Measurements from ENCODE around the gene RNF112. TPM values are rescaled to one million over a fixed set of nuclear protein-coding genes. Genes with fewer than 3 reads are reported as not detected.

The RNF112 gene
- total RNA-seq, 1 experiment from 2014 or later: 0.18 TPM

DNA sequence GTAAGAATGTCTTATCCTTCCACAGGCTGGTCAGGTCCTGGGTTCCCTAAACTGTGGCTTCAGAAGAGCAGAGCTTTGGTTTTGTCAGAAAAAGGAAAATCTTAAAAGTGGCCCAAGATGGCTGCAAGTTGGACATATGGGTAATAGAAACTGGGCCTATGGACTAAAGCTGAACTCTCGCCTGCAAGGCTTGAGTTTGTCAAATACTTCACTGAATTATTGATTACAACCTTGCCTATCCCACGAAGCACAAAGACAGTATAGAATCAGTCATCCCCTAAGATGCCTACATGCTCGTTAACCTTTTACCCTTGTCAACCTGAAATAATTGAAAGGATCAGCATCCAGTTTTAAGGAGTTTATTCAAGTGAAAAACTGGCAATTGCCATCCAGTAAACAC, 20.7 kb downstream of the RNF112 start:
- Histone ChIP-seq H4K20me1 (ENCODE audit: low read length) (no peaks in the 10 kb centered on the region), H3K9me3 (ENCODE audit: low read length) (no peaks in the 10 kb centered on the region), H3K4me1 (ENCODE audit: insufficient read depth, low read length) (no peaks in the 10 kb centered on the region), H3K27me3 (ENCODE audit: low read length) (no peaks in the 10 kb centered on the region), H3K9me2 (replicated peaks; ENCODE audit: low read length) (no peaks in the 10 kb centered on the region), H3F3A (ENCODE audit: low read length, unreplicated experiment) (no peaks in the 10 kb centered on the region), H3K79me2 (ENCODE audit: low read length) (no peaks in the 10 kb centered on the region), H2AFZ (ENCODE audit: low read length) (no peak overlapping the region), H3K9ac (ENCODE audit: low read length) (no peak overlapping the region), H3K27ac (ENCODE audit: low read length) (no peak overlapping the region), H3K4me3 (ENCODE audit: low read length) (no peak overlapping the region), H3K4me2 (ENCODE audit: low read length) (no peak overlapping the region), H3K36me3 (ENCODE audit: low read depth, low read length) (no peaks in the 10 kb centered on the region)
- BruUV-seq (replicated peaks): no TSS peak
- DNase-seq (no peak), ATAC-seq (no peak)
- ChIA-PET POLR2A (ENCODE audit: unreplicated experiment) (interaction anchor here (0.5 kb wide), 1 partner anchor 26 kb away, joined by 3 read pairs; no protein-coding TSS in a partner anchor), CTCF (no interaction called here)
- intact Hi-C loops (cut with micrococcal nuclease): no loop called here
- TF ChIP-seq EZH2 (IDR thresholded peaks at IDR 0.05; ENCODE audit: low read length, unreplicated experiment): no peak
- TF ChIP-seq, protein P1, sequence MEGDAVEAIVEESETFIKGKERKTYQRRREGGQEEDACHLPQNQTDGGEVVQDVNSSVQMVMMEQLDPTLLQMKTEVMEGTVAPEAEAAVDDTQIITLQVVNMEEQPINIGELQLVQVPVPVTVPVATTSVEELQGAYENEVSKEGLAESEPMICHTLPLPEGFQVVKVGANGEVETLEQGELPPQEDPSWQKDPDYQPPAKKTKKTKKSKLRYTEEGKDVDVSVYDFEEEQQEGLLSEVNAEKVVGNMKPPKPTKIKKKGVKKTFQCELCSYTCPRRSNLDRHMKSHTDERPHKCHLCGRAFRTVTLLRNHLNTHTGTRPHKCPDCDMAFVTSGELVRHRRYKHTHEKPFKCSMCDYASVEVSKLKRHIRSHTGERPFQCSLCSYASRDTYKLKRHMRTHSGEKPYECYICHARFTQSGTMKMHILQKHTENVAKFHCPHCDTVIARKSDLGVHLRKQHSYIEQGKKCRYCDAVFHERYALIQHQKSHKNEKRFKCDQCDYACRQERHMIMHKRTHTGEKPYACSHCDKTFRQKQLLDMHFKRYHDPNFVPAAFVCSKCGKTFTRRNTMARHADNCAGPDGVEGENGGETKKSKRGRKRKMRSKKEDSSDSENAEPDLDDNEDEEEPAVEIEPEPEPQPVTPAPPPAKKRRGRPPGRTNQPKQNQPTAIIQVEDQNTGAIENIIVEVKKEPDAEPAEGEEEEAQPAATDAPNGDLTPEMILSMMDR (conservative IDR thresholded peaks at IDR 0.05; ENCODE audit: low read depth, low read length): no peak
- no peak for TF ChIP-seq EZH2phosphoT487 (IDR thresholded peaks at IDR 0.05; ENCODE audit: borderline replicate concordance, low read length)

DNA sequence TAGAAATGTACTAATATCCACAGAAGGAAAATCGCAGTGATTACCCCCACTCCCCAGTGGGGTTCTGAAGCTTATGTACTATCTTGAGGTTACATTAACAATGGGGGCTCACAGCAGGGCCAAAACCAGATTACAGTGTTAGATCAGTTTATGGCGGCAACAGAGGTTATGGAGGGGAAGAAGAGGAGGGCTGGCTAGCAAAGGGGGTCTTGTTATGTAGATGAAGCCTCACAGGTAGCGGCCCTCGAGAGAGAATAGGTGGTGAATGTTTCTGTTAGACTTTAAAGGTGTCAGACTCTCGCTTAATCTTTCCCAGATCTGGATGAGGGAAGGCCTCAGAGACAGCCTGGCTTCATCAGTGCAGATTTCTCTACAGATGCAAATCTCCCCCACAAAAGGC, 22.2 kb downstream of the RNF112 start:
- ATAC-seq (no peak), DNase-seq (no peak)
- H3K79me2 ChIP-seq (ENCODE audit: low read length): no peaks in the 10 kb centered on the region

DNA sequence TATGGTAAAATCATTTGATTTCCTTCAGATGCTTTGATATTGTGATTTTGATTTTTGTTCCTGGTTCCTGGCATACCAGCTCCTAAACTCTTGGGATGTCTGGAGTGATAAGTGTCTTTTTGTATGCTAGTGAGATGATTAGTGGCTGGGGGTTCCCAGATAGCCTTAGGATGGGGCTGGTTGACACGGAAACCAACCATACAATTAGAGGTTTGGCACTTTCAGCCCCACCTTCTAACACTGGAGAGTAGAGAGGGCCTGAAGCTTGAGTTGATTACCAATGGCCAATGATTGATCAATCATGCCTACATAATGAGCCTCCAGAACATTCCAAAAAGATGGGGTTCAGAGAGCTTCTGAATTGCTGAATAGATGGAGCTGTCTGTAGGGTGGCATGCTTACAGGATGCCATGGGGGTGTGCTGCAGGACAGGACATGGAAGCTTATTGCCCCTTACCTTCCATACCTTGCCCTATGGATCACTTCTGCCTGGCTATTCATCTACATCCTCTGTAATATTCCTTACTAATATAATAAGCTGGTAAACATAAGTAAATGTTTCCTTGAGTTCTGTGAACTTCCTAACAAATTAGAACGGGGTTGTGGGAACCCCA, 22.8 kb downstream of the RNF112 start:
- ATAC-seq: no peak
- H3K9me2 ChIP-seq (replicated peaks; ENCODE audit: low read length): no peaks in the 10 kb centered on the region
- no peaks in the 10 kb centered on the region for H3K79me2 ChIP-seq (ENCODE audit: low read length)
- BruUV-seq (replicated peaks): no TSS peak
- H3K4me2 ChIP-seq (ENCODE audit: low read length): no peak overlapping the region
- no peak overlapping the region for H3K9ac ChIP-seq (ENCODE audit: low read length)
- H4K20me1 ChIP-seq (ENCODE audit: low read length): no peaks in the 10 kb centered on the region
- H3K27me3 ChIP-seq (ENCODE audit: low read length): no peaks in the 10 kb centered on the region
- H3K4me3 ChIP-seq (ENCODE audit: low read length): no peak overlapping the region
- no peaks in the 10 kb centered on the region for H3K36me3 ChIP-seq (ENCODE audit: low read depth, low read length)
- H2AFZ ChIP-seq (ENCODE audit: low read length): no peak overlapping the region
- H3K4me1 ChIP-seq (ENCODE audit: insufficient read depth, low read length): no peaks in the 10 kb centered on the region
- H3K9me3 ChIP-seq (ENCODE audit: low read length): no peaks in the 10 kb centered on the region
- ChIA-PET CTCF (no interaction called here), POLR2A (ENCODE audit: unreplicated experiment) (no interaction called here)
- no peak for DNase-seq
- no peaks in the 10 kb centered on the region for H3F3A ChIP-seq (ENCODE audit: low read length, unreplicated experiment)
- H3K27ac ChIP-seq (ENCODE audit: low read length): no peak overlapping the region
- no peak for TF ChIP-seq EZH2phosphoT487 (IDR thresholded peaks at IDR 0.05; ENCODE audit: borderline replicate concordance, low read length)
- TF ChIP-seq, protein P1 (conservative IDR thresholded peaks at IDR 0.05; ENCODE audit: low read depth, low read length): no peak
- no peak for TF ChIP-seq EZH2 (IDR thresholded peaks at IDR 0.05; ENCODE audit: low read length, unreplicated experiment)
- intact Hi-C loops (cut with micrococcal nuclease): no loop called here

More for the DNA sequence above, 22.2 kb downstream of the RNF112 start:
- Histone ChIP-seq H3K9me2 (replicated peaks; ENCODE audit: low read length) (no peaks in the 10 kb centered on the region), H3K9me3 (ENCODE audit: low read length) (no peaks in the 10 kb centered on the region), H4K20me1 (ENCODE audit: low read length) (no peaks in the 10 kb centered on the region), H3K9ac (ENCODE audit: low read length) (no peak overlapping the region), H3K4me1 (ENCODE audit: insufficient read depth, low read length) (no peaks in the 10 kb centered on the region), H3K27ac (ENCODE audit: low read length) (no peak overlapping the region), H2AFZ (ENCODE audit: low read length) (no peak overlapping the region), H3K4me3 (ENCODE audit: low read length) (no peak overlapping the region), H3K27me3 (ENCODE audit: low read length) (no peaks in the 10 kb centered on the region), H3K36me3 (ENCODE audit: low read depth, low read length) (no peaks in the 10 kb centered on the region), H3K4me2 (ENCODE audit: low read length) (no peak overlapping the region), H3F3A (ENCODE audit: low read length, unreplicated experiment) (no peaks in the 10 kb centered on the region)
- BruUV-seq (replicated peaks): no TSS peak
- TF ChIP-seq EZH2 (IDR thresholded peaks at IDR 0.05; ENCODE audit: low read length, unreplicated experiment) (no peak), EZH2phosphoT487 (IDR thresholded peaks at IDR 0.05; ENCODE audit: borderline replicate concordance, low read length) (no peak)
- TF ChIP-seq, protein P1 (conservative IDR thresholded peaks at IDR 0.05; ENCODE audit: low read depth, low read length): no peak
- intact Hi-C loops (cut with micrococcal nuclease): no loop called here
- ChIA-PET CTCF (no interaction called here), POLR2A (ENCODE audit: unreplicated experiment) (no interaction called here)
